NCI-H748 (cell line): Measurements from ENCODE around the gene TMEM272.

Experiments
- DNase-seq: peaks from one replicate; lab custom pipeline; 2025; ENCODE audit not compliant: unreplicated experiment; lab: John Stamatoyannopoulos, UW

TMEM272 gene

DNA sequence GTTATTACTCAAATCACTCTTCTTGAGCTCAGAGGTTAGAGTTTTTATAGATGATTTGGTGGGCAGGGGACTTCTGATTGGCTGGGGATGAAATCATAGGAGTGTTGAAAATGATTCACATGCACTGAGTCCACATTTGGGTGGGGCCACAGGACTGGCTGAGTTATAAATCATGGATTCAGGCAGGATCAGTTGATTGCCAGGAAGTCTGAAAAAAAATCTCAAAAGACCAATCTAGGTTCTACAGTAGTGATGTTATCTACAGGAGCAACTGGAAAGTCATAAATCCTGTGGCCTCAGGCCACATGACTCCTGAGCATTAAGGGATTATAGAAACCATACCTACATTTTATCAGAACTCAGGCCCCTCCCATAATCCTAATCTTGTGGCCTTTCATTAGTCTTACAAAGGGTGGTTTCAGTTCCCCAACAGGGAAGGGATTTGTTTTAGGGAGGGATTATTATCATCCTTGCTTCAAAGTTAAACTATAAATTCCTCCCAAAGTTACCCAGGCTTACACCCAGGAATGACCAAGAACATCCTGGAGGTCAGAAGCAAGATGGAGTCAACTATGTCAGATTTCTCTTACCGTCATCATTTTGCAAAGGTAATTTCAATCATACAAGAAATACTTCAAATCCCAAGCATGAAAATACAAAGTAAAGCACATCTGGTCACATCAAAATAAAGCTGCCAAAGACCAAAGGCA is 11.2 kb upstream of the TMEM272 start:
- peak; percentile 15 for DNase-seq

DNA sequence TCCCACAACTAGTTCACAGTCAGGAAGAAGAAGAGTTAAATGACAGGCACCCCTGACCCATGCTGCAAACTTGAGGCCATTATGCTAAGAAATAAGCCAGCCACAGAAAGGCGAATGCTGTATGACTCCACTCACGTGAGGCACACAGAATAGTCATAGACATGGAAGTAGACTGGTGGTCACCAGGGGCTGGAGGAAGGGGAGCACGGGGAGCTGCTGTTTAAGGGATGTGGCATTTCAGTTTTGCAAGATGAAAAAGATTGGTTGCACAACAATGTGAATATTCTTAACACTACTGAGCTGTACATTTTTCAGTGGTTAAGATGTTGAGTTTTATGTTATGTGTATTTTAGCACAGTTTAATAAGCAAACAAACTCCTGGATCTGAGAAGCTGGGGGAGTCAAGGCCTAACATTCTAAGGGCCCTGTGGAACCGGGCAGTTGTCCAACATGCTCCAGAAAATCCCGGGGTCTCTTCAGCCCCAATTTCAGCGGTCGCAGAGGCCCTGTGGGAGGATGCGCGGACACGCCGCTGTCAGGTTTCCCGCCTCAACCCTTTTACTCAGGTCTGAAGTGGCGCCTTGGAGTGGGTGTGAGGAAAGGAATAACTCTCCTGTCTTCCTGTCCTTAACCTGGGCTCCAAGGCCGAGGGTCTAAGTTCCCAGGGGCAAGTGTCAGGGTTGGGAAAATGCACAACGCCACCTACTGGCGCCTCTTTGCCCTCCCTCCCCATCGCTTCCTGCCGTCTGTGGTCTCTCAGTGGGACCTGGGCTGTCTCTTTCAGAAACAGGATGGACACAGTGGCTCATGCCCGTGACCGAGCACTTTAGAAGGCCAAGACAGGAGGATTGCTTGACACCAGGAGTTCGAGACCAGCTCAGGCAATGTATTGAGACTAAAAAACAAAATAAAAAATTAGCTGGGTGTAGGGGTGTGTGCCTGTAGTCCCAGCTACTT is 4.4 kb upstream of the TMEM272 start:
- peak; percentile 39 for DNase-seq

DNA sequence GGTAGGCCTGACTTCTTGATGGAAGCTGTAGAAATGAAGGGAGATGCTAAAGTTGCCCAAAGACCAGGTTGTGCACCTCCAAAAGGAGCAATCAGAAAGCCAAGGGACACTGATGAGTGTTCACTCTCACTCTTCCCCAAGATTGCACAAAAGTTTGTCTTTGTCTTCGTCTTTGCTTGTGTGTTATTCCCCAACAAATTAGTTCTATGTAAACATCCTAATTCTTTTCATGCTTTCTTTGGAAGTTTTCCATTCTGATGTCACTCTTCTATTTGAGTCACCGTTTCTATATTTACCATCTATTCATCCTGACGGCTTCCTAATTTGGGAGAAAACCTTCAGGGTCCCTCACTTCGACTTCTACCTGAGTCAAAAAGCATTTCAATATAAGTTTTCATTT is 3.7 kb upstream of the TMEM272 start:
- no peak for DNase-seq

DNA sequence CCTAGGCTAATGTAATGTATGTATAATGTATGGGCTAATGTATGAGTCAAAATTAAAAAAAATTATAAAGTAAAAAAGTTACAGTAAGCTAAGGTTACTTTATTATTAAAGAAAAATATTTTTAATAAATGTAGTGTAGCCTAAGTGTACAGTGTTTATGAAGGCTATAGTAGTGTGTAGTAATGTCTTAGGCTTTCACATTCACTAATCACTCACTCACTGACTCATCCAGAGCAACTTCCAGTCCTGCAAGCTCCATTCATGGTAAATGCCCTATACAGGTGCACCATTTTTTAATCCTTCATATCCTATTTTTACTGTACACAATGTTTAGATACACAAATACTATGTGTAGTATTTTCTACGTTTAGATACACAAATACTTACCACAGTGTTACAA is 1.8 kb upstream of the TMEM272 start:
- no peak for DNase-seq

DNA sequence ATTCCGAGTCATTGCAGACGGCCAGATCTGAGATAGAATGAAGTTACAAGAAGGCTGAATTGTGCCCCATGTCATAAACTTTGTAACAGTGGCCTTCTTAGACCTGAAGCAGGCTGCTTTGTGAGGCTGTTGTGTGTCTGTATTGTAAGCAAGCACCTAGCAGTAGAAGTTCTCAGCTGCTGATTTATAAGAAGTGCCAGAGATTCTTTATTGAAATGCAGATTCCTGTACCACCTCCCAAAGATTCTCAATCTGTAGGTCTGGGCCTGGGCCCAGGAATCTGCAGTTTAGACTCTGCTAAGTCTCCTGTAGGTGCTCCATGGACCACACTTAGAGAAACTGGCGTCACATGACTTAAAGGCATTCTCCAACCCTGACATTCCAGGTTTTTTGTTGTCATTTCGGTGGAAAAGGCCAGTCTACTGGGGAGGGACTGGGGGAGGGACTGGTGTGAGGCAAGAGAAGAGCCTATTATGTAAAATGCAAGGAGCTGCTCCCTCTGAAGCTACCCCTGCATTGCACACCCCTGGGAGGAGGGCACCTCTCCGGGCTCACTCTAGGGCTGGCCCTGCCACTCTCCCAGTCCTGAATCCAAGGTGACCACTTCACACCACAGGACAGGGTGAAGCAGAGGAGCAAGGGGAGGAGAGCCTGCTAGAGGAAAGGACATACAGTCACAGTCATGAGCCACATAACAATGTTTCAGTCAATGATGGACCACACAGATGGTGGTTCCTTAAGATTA is 769 bp upstream of the TMEM272 start:
- no peak for DNase-seq

DNA sequence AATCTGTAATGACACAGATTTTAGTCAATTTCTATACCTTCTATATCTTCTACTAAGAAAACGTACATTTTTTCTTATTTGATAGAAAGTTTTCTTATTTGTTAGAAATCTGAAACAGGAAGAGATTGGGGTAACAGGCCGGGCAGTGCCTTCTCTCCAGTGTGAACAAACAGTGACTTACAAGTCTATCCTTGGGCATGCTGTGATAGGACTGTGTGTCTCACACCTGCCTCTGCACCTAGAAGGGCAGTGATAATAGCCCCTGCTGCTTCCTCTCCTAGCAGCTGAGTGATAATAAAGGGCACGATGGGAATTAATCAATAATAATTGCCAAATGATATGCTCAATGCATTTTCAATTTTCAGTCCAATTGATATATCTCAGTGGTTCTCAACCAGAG is 1.4 kb downstream of the TMEM272 start:
- DNase-seq = no peak

DNA sequence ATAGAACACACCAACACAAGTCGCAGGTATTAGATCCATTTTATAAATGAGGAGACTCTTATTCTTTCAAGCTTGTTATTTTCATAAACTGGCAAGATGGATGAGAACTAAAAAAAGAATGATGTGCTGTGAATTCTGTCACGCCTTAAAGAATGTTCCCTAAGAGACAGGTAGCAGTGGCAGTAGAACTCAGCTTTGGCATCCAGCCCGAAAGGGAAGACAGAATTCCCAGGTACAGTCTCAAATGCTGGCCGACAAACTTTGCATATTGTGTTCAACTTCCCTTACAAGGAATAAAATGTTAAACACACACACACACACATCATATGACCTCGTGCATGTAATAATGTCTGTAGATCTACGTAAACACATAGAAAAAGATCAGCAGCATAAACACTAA is 3.2 kb downstream of the TMEM272 start:
- no peak for DNase-seq

DNA sequence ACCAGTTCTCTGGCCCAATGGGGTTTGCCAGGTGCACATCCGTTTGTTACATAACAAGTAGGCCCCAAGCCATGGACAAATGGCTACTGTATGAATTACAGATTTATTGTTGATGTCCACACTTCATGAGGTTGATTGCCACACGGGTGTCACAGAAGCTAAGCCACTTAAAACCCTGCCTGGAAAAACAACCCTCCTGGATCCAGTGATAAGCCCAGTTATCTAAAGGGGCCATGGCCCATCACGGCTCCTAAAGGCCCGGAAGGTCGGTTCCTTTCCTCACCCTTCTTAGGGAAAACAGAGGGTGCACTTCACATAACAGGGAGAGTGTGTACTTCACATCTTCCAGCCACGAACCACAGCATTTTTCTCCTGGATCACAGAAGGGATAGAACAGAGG is 4.1 kb downstream of the TMEM272 start:
- DNase-seq = no peak

DNA sequence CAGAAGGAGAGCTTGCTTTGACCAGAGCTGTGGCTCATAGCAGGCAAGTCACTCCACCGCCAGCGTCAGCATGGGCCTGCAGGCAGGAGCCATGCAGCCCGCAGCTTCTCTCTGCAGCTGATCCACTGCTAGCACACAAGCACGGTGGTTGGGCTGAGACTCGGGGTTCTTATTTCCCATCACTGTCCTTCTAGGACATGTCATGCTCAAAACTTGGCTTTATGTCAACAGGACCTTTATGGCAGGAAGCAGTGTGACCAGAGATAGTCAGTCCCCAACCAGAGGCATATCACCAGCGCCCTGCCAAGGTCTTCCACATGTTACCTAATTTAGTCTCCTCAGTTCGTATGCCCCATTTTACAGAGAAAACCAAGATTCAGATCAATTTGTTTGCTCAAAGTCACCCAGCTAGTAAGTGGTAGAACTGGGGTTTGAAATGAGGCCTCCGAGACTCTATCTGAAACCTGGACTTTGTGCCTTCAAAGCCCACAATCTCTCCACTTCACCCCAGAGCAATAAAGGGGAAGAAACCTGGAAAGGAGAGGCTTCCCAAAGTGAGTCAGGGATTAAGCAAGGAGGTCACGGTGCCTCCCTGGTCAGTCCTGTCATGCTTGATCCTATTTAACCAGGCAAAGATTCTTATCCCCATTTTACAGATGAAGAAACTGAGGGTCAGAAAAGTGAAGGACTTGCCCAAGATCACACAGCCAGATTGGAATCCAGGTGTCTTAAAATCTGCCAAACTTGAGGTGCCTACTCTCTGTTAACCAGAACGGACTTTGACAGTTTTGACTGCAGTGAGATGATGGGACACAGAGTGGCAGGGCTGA is 5.1 kb downstream of the TMEM272 start:
- no peak for DNase-seq

GRCh38 chr13:51838240-51838846 is 6.6 kb downstream of the TMEM272 start:
- DNase-seq = no peak

GRCh38 chr13:51837016-51837415 is 8.0 kb downstream of the TMEM272 start:
- DNase-seq = no peak

GRCh38 chr13:51834581-51835171 is 10.3 kb downstream of the TMEM272 start:
- DNase-seq = no peak

DNA sequence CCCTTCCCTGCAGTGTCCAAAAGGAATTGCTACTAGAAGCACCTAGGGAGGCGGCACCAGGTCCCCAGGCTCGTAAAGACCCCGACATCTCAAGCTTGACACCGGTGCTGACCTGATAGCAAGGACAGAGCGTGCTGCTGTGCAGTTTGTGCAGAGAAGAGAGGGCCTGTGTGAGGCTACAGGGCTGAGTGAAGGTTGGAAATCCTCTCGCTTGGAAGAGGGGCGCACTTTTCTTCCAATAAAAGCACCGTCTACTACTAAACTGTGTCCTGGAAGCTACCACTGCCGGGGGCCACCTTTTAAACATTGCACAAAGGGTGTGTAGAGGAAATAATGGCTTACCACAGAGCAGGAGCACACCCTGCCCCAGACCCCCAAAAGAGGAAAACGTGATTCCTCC is 11.0 kb downstream of the TMEM272 start:
- DNase-seq = no peak

DNA sequence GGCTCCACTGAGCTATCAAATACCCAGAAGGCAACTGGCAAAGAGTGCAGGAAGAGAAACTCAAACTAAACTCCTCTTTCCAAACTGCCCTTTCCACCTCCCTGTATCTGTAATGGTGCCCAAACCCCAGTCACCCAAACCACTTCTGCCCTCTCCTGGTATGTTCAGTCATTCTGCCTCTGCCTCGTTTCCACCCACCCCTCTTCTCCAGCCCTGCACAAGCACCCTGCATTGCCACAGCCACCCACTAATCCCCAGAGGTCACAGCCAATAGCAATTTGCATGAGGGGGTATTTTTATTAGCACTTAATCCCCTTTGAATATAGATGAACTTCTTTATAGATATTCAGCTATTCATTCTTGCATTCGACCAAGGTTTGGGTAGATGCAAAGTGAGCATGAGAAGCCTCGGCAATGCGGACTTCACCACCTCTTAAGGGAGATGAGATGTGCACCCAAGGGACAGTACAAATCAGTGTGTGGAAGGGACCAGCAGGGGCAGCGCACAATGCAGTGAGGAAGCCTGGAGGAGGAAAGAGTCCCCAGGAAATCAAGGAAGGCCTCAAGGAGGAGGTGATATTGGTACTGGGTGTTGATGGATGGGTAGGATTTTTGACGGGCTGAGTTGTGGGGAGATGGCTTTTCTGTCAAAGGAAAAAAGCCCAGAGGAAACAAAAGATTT is 12.4 kb downstream of the TMEM272 start:
- peak; percentile 5 for DNase-seq

GRCh38 chr13:51831519-51831918 is 13.5 kb downstream of the TMEM272 start:
- DNase-seq = no peak

GRCh38 chr13:51829568-51829899 is 15.4 kb downstream of the TMEM272 start:
- no peak for DNase-seq

DNA sequence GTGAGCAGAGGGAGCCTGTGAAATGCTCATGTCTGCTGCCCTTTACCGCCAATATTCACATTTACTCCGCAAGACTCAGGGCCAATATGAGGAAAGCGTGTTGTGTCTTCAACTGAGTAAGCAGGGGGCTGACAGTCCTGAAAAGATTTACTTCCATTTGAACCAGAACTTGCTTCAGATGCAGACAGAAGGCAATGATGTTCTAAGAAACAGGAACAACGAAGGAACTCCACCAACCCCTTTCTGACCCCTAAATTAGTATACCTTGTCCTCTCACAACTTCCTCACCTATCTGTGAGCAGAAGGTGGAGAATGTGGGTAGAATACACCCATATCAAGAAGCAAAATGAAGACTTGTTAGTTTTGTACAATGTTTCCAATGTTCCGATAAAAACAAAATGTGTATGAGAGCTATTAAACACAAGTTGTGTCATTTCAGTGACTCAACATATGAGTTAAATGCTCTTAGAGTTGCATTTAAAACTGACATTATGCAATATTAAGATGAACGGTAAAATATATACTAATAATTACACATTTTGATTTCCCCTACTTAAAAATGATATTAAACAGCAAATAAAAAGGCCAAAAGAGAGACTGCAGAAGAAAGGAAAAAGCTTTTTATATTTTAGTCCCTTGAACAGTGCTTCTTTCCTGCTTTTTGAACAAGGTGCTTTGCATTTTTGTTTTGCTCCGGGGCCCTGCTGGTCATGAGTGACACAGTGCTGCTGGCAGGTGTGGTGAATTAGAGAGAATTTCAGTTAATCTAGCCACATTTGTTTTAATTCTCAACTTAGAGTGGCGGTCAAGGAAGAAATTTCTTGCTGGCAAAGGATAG is 16.0 kb downstream of the TMEM272 start:
- DNase-seq = no peak

- DNase-seq = no peak
Observed at GRCh38 chr13:51827254-51827653, 17.7 kb downstream of the TMEM272 start.

DNA sequence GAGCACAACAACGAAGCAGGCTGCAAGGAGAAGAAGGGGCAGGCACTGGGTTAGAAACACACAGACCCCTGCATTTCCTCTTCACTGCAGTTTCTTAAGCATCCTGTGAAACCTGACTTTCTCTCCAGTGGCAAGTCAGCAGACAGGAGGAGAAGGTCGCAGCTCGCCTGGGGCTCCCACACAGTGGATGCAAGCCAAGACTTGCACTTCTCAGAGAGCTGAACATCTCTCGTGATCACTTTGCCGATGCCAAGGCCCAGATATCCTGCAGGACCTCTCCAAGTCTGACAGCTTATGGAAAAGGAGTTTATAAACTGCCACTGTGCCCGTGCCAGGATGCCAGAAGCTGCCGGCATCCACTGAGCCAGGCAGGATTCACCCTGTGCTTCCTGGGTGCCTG is 18.4 kb downstream of the TMEM272 start:
- no peak for DNase-seq
